ENCODE data around the gene CAPN5. TPM values are rescaled to one million over a fixed set of nuclear protein-coding genes. Genes with fewer than 3 reads are reported as not detected.
A peak's percentile ranks its signal among the peaks of the same experiment; 100 is the strongest.

CAPN5 gene
- total RNA-seq, 1 donor from 2014 or later = 7.4 TPM

DNA sequence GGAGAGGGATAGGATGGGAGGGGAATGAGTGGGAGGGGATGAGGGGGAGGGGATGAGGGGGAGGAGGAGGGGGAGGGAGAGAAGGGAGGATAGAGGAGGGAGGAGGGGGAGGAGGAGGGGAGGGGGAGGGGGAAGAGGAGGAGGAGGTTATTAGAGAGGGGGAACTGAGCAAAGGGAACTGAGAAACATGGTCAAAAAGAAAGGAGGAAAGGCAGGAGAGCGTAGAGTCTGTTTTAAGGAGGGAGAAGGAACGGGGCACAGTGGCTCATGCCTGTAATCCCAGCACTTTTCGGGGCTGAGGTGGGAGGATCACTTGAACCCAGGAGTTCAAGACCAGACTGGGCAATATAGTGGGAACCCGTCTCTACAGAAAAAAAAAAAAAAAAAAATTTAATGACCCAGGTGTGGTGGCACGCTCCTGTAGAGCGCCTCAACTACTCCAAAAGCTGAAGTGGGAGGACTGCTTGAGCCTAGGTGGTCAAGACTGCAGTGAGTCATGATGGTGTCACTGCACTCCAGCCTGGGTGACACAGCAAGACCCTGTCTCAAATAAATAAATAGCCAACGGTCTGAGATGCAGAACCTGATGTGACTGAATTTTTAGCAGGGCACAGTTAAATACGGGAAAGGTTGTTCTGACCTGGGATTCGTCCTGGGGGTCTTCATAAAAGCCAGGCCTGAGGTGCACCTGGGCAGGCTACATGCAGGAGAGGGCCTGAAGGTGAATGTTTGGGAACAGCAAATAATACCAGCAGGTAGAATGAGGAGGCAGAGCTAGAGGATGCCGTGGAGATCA is 28.5 kb upstream of the CAPN5 start:
- H3K4me3 ChIP-seq = no peak overlapping the region
- DNase-seq (ENCODE audit: low spot score) = no peak
- TF ChIP-seq EZH2phosphoT487 (IDR thresholded peaks at IDR 0.05) = no peak
- TF ChIP-seq CTCF (IDR thresholded peaks at IDR 0.05) = no peak
- TF ChIP-seq EZH2 (IDR thresholded peaks at IDR 0.05) = no peak
- H3K4me1 ChIP-seq = peaks cover 6% of the 10 kb centered on the region
- H3K27me3 ChIP-seq = peaks cover 35% of the 10 kb centered on the region
- no peaks in the 10 kb centered on the region for H3K36me3 ChIP-seq
- Mint-ChIP-seq H3K27me3 (ENCODE audit: insufficient read depth, low read depth) (peaks cover 41% of the 10 kb centered on the region), H3K27ac (no peak overlapping the region), H3K36me3 (peaks cover 2% of the 10 kb centered on the region), H3K9me3 (peaks cover 16% of the 10 kb centered on the region), H3K4me3 (peak overlapping the region; percentile 21), H3K4me1 (peaks cover 7% of the 10 kb centered on the region)
- no peak overlapping the region for H3K9ac ChIP-seq
- H3K4me2 ChIP-seq = no peak overlapping the region
- H2AFZ ChIP-seq (replicated peaks) = no peak overlapping the region
- peaks cover 6% of the 10 kb centered on the region for H3F3A ChIP-seq (ENCODE audit: low read depth)
- H4K20me1 ChIP-seq (ENCODE audit: low read depth) = no peaks in the 10 kb centered on the region
- H3K79me2 ChIP-seq (ENCODE audit: low read depth) = no peaks in the 10 kb centered on the region
- H3K27ac ChIP-seq = no peak overlapping the region
- no peaks in the 10 kb centered on the region for H3K9me3 ChIP-seq (ENCODE audit: low read depth)

DNA sequence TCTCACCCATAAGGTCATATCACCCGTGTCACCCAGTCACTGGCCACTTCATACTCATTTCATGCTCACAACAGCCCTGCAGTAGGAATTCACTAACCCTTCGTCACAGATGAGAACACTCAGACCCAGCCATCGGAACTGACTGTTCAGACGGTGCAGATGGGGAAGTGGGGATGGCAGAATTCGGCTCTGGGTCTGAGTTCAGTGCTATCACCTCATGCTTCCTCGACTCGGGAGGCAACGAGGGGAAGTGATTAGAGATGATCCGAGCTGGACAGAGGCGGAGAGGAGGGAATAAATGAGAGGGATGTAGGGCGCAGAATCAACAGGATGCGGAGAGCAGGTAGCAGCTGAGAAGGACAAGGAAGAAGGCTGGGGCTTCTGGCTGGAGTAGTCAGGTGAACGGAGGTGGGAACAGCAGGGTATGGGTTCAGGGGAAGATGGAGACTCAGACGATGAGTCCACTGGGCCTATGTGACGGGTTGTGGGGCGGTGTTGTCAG is 27.9 kb upstream of the CAPN5 start:
- Mint-ChIP-seq H3K4me3 (peak overlapping the region; percentile 21), H3K9me3 (peaks cover 16% of the 10 kb centered on the region), H3K27ac (peak overlapping the region; percentile 30), H3K27me3 (ENCODE audit: insufficient read depth, low read depth) (peaks cover 41% of the 10 kb centered on the region), H3K36me3 (peaks cover 2% of the 10 kb centered on the region), H3K4me1 (peaks cover 7% of the 10 kb centered on the region)
- Histone ChIP-seq H2AFZ (replicated peaks) (no peak overlapping the region), H3K9me3 (ENCODE audit: low read depth) (no peaks in the 10 kb centered on the region), H3K4me3 (no peak overlapping the region), H3K79me2 (ENCODE audit: low read depth) (no peaks in the 10 kb centered on the region), H3K4me2 (no peak overlapping the region), H3K9ac (no peak overlapping the region), H4K20me1 (ENCODE audit: low read depth) (no peaks in the 10 kb centered on the region), H3K4me1 (peaks cover 3% of the 10 kb centered on the region), H3K36me3 (no peaks in the 10 kb centered on the region), H3F3A (ENCODE audit: low read depth) (peaks cover 3% of the 10 kb centered on the region), H3K27me3 (peaks cover 35% of the 10 kb centered on the region), H3K27ac (no peak overlapping the region)
- DNase-seq (ENCODE audit: low spot score) = no peak
- TF ChIP-seq EZH2phosphoT487 (IDR thresholded peaks at IDR 0.05) (no peak), EZH2 (IDR thresholded peaks at IDR 0.05) (no peak), CTCF (IDR thresholded peaks at IDR 0.05) (no peak)

- no peaks in the 10 kb centered on the region for H3F3A ChIP-seq (ENCODE audit: low read depth)
- H3K4me1 Mint-ChIP-seq = peaks cover 10% of the 10 kb centered on the region
- no peaks in the 10 kb centered on the region for H3K4me1 ChIP-seq
- peaks cover 36% of the 10 kb centered on the region for H3K27me3 ChIP-seq
- peak overlapping the region; percentile 43 for H3K4me3 ChIP-seq
- H3K9me3 ChIP-seq (ENCODE audit: low read depth) = no peaks in the 10 kb centered on the region
- H3K79me2 ChIP-seq (ENCODE audit: low read depth) = no peaks in the 10 kb centered on the region
- DNase-seq (ENCODE audit: low spot score) = peak; percentile 69
- H3K9me3 Mint-ChIP-seq = peaks cover 16% of the 10 kb centered on the region
- H2AFZ ChIP-seq (replicated peaks) = peak overlapping the region; percentile 78
- H3K27ac ChIP-seq = no peak overlapping the region
- H3K27ac Mint-ChIP-seq = no peak overlapping the region
- H3K4me2 ChIP-seq = peak overlapping the region; percentile 79
- H3K36me3 Mint-ChIP-seq = peaks cover 2% of the 10 kb centered on the region
- peaks cover 41% of the 10 kb centered on the region for H3K27me3 Mint-ChIP-seq (ENCODE audit: insufficient read depth, low read depth)
- H3K9ac ChIP-seq = no peak overlapping the region
- no peak overlapping the region for H3K4me3 Mint-ChIP-seq
- TF ChIP-seq EZH2phosphoT487 (IDR thresholded peaks at IDR 0.05) (peak; percentile 35), CTCF (IDR thresholded peaks at IDR 0.05) (peak; percentile 60), EZH2 (IDR thresholded peaks at IDR 0.05) (peak; percentile 63)
- no peaks in the 10 kb centered on the region for H4K20me1 ChIP-seq (ENCODE audit: low read depth)
- no peaks in the 10 kb centered on the region for H3K36me3 ChIP-seq
Measured at GRCh38 chr11:77039491-77040400, 27.0 kb upstream of the CAPN5 start.

Data from neural progenitor cell (in vitro differentiated cells).